Cardiac fibroblast (primary cell): ENCODE results near the gene LCOR.

ENCODE experiments used
- DNase-seq, 2 donors: peaks; one replicate each; pipeline versions ENCODE4 v3.0.0 to v3.0.0-alpha.2; 2010; ENCODE audit warnings: low read depth in 2 of 2
- H3K4me3 ChIP-seq, 2 donors: replicated peaks in 1 of 2; 1 replicate in 1 of 2; 2 replicates in 1 of 2; pipeline ENCODE4 v1.5.1; 2011; ENCODE audit warnings: low read depth in 2 of 2, low read length in 2 of 2, mild to moderate bottlenecking in 2 of 2, moderate library complexity in 1 of 2
- TF ChIP-seq, protein P1 (sequence below): IDR thresholded peaks from one replicate; pipeline ENCODE4 v1.5.1; 2011; ENCODE audit warnings: low read depth, mild to moderate bottlenecking, low read length, inconsistent platforms

Gene LCOR

DNA sequence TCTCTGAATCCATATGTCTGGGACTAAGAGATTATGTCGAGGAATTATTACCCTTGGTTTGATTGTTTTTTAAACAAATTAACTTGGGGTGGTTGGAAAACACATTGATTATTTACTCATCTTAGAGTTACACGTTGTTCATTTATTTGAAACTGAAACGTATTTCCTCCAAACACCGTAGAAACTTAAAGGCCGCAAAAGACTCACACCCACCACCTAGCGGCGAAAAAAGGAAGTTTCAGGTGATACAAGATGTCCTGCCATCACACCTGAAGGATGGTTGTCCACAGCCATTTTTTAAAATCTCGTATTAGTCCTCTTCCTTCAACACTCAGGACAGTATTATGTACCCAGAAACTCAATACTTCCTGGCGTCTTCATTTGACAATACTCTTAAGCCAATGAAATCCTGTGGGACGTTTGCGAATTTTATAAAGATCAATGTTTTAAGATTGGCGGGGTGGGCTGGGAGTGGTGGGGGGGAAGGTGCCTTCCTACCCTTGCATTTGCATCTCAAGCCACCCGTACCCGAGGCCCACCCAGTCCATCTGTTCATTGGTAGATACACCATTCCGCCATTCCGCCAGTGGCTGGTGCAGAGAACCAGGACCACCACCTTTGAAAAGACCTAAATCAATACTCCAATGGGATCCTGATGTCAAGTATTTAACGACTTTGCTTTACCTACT is 1.4 kb upstream of the LCOR start:
- DNase-seq: peak; percentile 72 to 83
- H3K4me3 ChIP-seq: no peak overlapping the region
- TF ChIP-seq, protein P1, sequence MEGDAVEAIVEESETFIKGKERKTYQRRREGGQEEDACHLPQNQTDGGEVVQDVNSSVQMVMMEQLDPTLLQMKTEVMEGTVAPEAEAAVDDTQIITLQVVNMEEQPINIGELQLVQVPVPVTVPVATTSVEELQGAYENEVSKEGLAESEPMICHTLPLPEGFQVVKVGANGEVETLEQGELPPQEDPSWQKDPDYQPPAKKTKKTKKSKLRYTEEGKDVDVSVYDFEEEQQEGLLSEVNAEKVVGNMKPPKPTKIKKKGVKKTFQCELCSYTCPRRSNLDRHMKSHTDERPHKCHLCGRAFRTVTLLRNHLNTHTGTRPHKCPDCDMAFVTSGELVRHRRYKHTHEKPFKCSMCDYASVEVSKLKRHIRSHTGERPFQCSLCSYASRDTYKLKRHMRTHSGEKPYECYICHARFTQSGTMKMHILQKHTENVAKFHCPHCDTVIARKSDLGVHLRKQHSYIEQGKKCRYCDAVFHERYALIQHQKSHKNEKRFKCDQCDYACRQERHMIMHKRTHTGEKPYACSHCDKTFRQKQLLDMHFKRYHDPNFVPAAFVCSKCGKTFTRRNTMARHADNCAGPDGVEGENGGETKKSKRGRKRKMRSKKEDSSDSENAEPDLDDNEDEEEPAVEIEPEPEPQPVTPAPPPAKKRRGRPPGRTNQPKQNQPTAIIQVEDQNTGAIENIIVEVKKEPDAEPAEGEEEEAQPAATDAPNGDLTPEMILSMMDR: peak; percentile 85

DNA sequence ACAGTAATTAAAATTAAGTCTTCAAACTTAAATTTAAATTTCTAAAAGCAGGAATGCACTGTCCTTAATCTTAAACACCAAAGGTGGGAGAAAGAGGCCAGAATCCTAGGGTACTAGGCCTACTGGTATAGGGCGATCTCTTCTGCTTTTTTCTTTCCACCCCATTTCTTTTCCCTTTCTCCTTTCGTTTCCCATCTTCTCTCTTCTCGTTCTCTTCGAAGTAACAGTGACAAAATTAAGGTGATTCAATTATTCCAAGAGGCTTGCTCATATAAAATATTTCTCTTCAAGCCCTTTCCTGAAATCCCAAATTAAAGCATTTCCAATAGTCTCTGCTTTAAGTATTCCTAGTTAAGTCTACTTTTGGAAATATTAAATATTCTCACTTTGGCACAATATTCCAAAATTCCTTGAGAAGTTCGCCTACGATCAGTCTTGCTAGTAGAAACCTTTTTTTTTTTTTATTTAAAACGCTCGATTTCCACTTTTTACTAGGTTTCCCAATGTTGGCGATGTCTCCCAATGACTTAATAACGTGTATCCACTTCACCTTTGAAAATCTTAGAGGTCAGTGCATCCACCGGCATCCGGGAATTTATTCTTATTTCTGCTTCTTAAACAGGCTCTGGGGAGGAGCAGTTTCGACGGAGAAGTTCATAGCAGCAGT is 765 bp upstream of the LCOR start:
- DNase-seq: no peak
- TF ChIP-seq, protein P1: no peak
- H3K4me3 ChIP-seq: peak overlapping the region; percentile 52 to 88

DNA sequence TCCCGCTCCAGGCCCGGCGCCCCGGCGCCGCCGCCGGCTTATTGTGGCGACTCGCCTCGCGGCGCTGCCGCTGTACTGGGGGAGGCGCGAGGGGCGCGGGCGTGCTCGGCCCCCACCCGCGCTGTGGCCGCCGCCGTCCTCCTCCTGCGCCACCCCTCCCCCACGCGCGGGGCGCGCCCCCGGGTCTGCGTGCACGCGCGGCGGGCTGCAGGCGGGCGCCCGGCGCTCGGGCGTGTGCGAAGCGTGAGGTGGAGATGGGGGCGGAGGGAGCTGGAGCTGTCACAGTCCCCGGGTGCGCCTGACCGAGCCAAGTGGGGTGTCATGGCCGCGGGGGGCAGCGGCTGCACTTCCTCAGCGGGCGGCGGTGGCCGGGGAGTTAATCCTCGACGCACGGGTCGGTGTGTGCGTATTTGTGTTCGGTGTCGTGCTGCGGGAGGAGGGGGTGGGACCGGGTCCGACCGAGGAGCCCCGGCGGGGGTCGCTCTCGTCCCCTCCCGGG is 672 bp downstream of the LCOR start:
- DNase-seq: peak; percentile 65 to 77
- peak overlapping the region; percentile 88 to 92 for H3K4me3 ChIP-seq
- TF ChIP-seq, protein P1: no peak

DNA sequence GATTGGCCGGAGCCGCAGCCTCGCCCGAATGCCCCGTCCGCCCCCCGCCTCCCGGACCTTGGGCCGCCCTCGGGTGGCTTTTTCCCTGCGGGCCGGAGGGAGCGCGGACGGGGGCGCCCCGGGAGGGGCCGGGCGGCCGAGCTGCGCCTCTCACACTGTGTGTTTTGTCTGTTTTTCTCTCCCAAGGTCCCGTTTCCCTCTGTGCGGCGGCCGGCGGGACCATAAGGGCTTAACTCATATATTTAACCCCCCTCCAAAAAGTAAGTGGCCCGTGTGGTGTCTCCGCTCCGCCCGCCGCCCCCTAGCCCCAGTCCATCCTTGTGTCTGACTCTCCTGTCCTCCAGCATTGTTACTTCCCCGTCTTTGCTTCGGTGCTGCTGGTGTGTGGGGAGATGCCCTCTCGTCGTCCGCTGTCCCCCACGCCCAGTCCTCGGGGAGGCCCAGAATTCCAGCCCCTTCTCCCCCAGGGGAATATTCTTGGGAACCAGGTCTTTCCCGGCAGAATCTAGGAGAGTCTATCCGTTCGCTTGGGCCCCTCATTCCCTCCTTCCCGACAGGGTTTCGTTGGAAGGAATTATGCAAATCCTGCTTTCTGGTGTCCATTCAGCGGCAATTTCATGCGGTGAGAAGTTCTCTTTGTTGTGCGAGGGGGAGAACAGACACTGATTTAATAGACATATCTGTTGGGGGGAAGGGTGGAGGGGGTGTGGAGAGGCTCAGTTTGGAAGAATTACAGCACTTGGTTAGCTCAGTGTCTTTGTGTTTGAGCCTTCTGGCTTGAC is 1.3 kb downstream of the LCOR start:
- TF ChIP-seq, protein P1: no peak
- H3K4me3 ChIP-seq: peak overlapping the region; percentile 88 to 92
- DNase-seq: peak; percentile 27 to 29

DNA sequence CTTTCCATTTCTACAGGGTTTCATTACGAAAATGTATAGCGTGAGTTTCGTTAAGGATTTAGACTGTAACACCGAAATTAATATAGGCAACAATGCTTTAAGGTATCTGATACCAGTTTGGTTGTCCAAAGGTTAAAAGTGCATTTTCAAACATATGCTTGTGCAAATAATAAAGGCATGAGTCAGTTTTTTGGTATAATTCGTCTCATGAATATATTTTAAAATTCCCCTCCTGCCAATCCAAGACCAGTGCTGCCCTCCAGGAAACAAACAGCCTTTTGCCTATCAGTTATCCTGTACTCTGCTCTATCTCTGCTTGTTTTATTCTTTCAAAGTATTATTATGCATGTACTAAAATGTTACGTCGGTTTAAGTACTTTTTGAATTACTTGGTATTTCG is 2.0 kb downstream of the LCOR start:
- DNase-seq: peak in 1 of 2 donors; percentile 31
- H3K4me3 ChIP-seq: peak overlapping the region in 1 of 2 donors; percentile 88

DNA sequence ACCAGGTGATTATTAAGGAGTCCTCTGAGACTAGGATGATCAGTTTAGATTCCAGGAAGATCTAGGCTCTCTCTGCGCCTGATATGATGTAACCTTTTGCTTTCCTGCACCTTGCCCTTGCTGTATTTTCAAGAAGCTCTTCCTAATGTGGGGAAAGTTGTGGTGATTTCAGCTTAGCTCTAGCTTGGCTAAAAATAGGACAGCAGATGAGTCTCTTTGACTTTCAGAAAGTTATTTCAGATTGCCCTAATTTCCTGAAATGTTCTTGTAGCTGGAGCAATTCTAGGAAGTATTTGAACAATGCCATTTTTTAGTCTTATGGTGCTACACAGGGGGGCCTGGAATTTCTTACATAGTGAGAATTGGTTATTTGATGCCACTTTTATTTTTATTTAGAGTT is 3.8 kb downstream of the LCOR start:
- no peak overlapping the region for H3K4me3 ChIP-seq
- TF ChIP-seq, protein P1: no peak
- DNase-seq: peak in 1 of 2 donors; percentile 19

More for the DNA sequence above, 2.0 kb downstream of the LCOR start:
- TF ChIP-seq, protein P1: no peak
